Measurements from ENCODE around the gene EPB41L2.

Gene EPB41L2

DNA sequence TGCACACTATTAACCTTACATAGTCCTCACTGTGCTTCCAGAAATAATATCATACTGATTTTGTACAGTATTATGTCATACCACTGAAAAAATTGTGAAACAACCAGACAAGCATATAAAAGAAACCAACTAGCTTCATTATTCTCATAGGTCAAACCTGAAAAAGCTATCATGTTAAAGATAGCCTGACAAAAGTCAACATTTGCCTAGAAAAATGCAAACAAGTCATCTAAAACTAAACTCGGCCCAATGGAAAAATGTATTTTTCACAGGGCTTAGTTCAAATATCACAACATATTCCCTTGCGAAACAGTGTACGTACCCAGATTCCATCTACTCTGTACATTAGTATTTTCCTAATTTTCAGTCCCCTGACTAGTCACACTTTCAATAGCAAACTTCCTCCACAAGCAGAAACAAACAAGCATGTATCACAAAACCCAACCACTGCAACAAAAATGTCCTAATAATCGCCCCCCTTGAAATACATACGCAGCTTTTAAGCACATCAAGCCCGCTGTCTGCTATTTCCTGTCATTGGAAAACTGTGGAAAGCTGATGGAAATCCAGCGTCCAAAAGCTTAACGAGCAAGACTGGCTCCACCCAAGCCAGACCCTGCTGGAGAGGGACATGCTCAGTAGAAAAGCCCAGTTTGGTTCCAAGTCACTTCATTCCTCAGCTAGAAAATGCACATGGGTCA is 93.1 kb downstream of the EPB41L2 start:
- Histone ChIP-seq H3K9ac (ENCODE audit: low read depth in 1 of 2, low read length in 2 of 2) (peak overlapping the region; percentile 26 to 39), H3K27me3 (ENCODE audit: control insufficient read depth in 2 of 2, insufficient read depth in 2 of 2, low read length in 2 of 2) (no peaks in the 10 kb centered on the region), H3K4me1 (ENCODE audit: control insufficient read depth in 2 of 2, insufficient read depth in 2 of 2, low read length in 2 of 2) (peaks cover 0 to 5% of the 10 kb centered on the region in 2 donors), H3K9me3 (ENCODE audit: control insufficient read depth in 2 of 2, low read length in 2 of 2) (no peaks in the 10 kb centered on the region), H3K36me3 (ENCODE audit: control insufficient read depth in 2 of 2, insufficient read depth in 2 of 2, low read length in 2 of 2) (no peaks in the 10 kb centered on the region), H3K27ac (ENCODE audit: low read depth in 2 of 2, low read length in 2 of 2) (peak overlapping the region; percentile 14 to 28), H3K4me3 (ENCODE audit: low read length in 2 of 2) (peak overlapping the region; percentile 24 to 59)

DNA sequence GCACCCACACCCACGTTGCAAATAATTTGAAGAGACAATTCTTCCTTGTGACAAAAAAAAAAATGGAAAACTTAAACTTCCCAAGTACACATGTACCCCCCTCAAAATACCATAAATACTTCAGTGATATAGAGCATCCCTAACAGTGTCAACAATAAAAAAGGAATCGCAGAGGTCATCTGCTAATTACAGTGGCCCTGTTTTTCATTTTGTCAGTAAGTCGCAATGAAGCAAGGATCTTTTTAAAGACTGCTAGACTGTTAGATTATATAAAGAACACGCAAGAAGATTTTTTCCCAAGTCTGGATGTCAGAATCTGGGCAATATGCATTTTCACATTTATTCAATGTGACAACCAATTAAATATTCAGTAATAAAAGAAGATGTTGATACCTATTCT is 93.9 kb downstream of the EPB41L2 start:
- H3K27ac ChIP-seq (ENCODE audit: low read depth in 2 of 2, low read length in 2 of 2), result no peak overlapping the region
- H3K4me1 ChIP-seq (ENCODE audit: control insufficient read depth in 2 of 2, insufficient read depth in 2 of 2, low read length in 2 of 2), result peaks cover 0 to 5% of the 10 kb centered on the region in 2 donors
- no peak overlapping the region for H3K9ac ChIP-seq (ENCODE audit: low read depth in 1 of 2, low read length in 2 of 2)
- no peaks in the 10 kb centered on the region for H3K36me3 ChIP-seq (ENCODE audit: control insufficient read depth in 2 of 2, insufficient read depth in 2 of 2, low read length in 2 of 2)
- H3K4me3 ChIP-seq (ENCODE audit: low read length in 2 of 2), result peak overlapping the region in 1 of 2 donors; percentile 59
- H3K27me3 ChIP-seq (ENCODE audit: control insufficient read depth in 2 of 2, insufficient read depth in 2 of 2, low read length in 2 of 2), result no peaks in the 10 kb centered on the region
- no peaks in the 10 kb centered on the region for H3K9me3 ChIP-seq (ENCODE audit: control insufficient read depth in 2 of 2, low read length in 2 of 2)

DNA sequence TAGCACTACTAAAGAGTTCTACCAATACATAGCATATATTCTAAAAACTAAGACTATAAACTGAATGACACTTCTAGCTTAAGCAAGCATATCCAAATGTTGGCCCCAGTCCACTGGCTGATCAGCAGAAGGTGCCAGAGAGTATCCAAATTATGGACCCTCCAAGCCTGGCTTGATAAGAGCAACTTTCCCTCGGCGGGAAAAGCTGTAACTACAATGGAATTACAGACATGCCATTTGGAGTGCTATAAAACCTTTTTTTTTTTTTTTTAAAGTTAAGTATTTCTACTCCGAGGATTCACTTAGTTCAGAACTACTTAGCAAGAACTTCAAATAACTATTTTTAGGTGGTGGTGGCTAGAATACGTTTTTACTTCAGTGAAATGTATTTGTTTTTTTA is 94.6 kb downstream of the EPB41L2 start:
- H3K4me1 ChIP-seq (ENCODE audit: control insufficient read depth in 2 of 2, insufficient read depth in 2 of 2, low read length in 2 of 2), result peaks cover 0 to 5% of the 10 kb centered on the region in 2 donors
- no peaks in the 10 kb centered on the region for H3K9me3 ChIP-seq (ENCODE audit: control insufficient read depth in 2 of 2, low read length in 2 of 2)
- H3K36me3 ChIP-seq (ENCODE audit: control insufficient read depth in 2 of 2, insufficient read depth in 2 of 2, low read length in 2 of 2), result no peaks in the 10 kb centered on the region
- H3K4me3 ChIP-seq (ENCODE audit: low read length in 2 of 2), result peak overlapping the region in 1 of 2 donors; percentile 59
- no peak overlapping the region for H3K9ac ChIP-seq (ENCODE audit: low read depth in 1 of 2, low read length in 2 of 2)
- H3K27me3 ChIP-seq (ENCODE audit: control insufficient read depth in 2 of 2, insufficient read depth in 2 of 2, low read length in 2 of 2), result no peaks in the 10 kb centered on the region
- no peak overlapping the region for H3K27ac ChIP-seq (ENCODE audit: low read depth in 2 of 2, low read length in 2 of 2)

DNA sequence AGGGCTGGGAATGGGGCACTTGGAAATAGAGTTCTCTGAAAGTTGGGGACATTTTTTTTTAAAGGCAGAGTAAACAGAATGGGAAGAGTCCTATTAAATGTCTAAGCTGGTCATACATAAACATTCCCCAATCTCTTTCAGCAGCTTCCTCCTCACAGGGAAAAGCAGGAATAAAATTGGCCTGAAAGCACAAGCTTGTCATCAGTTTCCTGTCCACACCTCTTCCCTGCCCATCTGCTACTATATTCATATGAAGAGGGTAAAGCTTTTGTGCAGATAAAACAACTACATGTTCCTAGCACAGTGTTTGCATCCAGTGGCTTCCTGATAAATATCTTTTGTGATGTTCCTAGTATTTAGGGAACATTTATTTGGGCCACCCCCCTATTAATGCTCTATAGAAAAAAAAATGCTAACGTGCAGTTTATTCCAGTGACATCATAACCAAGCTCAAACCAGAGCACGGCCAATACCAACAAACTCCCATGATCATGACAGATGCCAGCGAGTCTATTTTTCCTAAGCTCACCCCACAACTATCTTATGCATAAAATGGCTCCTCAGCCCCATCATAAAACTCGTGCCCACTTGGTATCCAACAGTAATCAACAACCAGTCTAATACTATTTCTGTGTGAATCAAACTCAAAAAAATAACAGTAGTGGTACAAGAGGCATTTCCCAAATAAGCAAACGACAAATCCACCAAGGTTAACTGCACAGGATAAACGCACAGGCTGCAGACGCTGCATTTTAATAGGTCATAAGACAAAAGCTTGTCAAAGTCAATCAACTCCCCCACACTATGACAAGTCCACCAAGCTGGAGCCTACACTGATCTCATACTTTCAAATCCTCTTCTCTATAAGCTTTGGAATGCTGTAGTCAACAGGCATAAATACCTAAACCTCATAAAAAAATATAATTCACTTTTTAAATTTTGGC is 95.3 kb downstream of the EPB41L2 start:
- Histone ChIP-seq H3K9ac (ENCODE audit: low read depth in 1 of 2, low read length in 2 of 2) (no peak overlapping the region), H3K36me3 (ENCODE audit: control insufficient read depth in 2 of 2, insufficient read depth in 2 of 2, low read length in 2 of 2) (no peaks in the 10 kb centered on the region), H3K9me3 (ENCODE audit: control insufficient read depth in 2 of 2, low read length in 2 of 2) (no peaks in the 10 kb centered on the region), H3K4me1 (ENCODE audit: control insufficient read depth in 2 of 2, insufficient read depth in 2 of 2, low read length in 2 of 2) (peaks cover 0 to 5% of the 10 kb centered on the region in 2 donors), H3K27me3 (ENCODE audit: control insufficient read depth in 2 of 2, insufficient read depth in 2 of 2, low read length in 2 of 2) (no peaks in the 10 kb centered on the region), H3K4me3 (ENCODE audit: low read length in 2 of 2) (peak overlapping the region in 1 of 2 donors; percentile 59), H3K27ac (ENCODE audit: low read depth in 2 of 2, low read length in 2 of 2) (no peak overlapping the region)

DNA sequence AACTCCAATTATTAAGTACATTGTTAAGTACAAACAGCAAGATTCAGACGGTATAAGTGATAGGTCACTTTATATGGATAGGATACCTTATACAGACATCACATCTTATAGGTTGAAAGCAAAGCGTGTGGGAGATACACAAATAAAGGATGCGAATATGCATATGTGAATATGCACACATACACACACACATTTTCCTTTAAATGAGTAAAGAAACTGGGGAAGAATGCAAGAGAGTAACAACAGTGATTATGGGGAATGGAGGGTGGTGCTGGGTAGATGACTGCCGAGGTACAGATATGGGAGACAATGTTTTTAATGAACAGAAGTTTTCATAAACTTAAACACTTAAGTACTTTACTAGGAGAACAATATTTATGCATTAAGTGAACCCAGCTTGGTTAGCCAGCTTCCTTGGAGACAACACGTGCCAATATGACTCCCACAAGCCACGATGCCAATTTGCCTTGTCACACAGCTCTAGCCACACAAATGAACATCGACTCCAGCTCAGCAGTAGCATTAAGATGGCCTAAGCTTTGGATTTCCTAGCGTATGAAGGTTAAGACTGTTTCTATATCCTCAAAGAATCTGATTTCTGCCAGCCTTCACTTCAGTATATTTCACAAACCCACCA is 96.6 kb downstream of the EPB41L2 start:
- H3K27ac ChIP-seq (ENCODE audit: low read depth in 2 of 2, low read length in 2 of 2), result peak overlapping the region in 1 of 2 donors; percentile 10
- no peak overlapping the region for H3K4me3 ChIP-seq (ENCODE audit: low read length in 2 of 2)
- H3K4me1 ChIP-seq (ENCODE audit: control insufficient read depth in 2 of 2, insufficient read depth in 2 of 2, low read length in 2 of 2), result peaks cover 0 to 5% of the 10 kb centered on the region in 2 donors
- no peaks in the 10 kb centered on the region for H3K27me3 ChIP-seq (ENCODE audit: control insufficient read depth in 2 of 2, insufficient read depth in 2 of 2, low read length in 2 of 2)
- no peak overlapping the region for H3K9ac ChIP-seq (ENCODE audit: low read depth in 1 of 2, low read length in 2 of 2)
- no peaks in the 10 kb centered on the region for H3K9me3 ChIP-seq (ENCODE audit: control insufficient read depth in 2 of 2, low read length in 2 of 2)
- H3K36me3 ChIP-seq (ENCODE audit: control insufficient read depth in 2 of 2, insufficient read depth in 2 of 2, low read length in 2 of 2), result no peaks in the 10 kb centered on the region

DNA sequence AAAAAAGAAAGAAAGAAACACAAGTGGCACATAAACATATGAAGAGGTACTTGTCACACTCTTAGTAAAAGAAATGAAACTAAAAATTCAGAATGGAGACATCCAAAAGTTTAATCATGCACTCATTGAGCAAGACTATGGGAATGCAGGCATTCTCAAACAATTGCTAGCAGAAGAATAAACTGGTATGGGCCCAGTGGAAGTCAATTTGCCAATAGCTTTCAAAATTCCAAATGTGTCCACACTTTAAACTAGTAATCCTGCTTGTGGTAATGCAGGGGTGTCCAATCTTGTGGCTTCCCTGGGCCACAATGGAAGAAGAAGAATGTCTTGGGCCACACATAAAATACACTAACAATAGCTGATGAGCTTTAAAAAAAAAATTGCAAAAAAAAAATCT is 97.4 kb downstream of the EPB41L2 start:
- Histone ChIP-seq H3K9me3 (ENCODE audit: control insufficient read depth in 2 of 2, low read length in 2 of 2) (no peaks in the 10 kb centered on the region), H3K36me3 (ENCODE audit: control insufficient read depth in 2 of 2, insufficient read depth in 2 of 2, low read length in 2 of 2) (no peaks in the 10 kb centered on the region), H3K9ac (ENCODE audit: low read depth in 1 of 2, low read length in 2 of 2) (no peak overlapping the region), H3K4me1 (ENCODE audit: control insufficient read depth in 2 of 2, insufficient read depth in 2 of 2, low read length in 2 of 2) (peaks cover 0 to 5% of the 10 kb centered on the region in 2 donors), H3K27me3 (ENCODE audit: control insufficient read depth in 2 of 2, insufficient read depth in 2 of 2, low read length in 2 of 2) (no peaks in the 10 kb centered on the region), H3K4me3 (ENCODE audit: low read length in 2 of 2) (no peak overlapping the region), H3K27ac (ENCODE audit: low read depth in 2 of 2, low read length in 2 of 2) (no peak overlapping the region)

DNA sequence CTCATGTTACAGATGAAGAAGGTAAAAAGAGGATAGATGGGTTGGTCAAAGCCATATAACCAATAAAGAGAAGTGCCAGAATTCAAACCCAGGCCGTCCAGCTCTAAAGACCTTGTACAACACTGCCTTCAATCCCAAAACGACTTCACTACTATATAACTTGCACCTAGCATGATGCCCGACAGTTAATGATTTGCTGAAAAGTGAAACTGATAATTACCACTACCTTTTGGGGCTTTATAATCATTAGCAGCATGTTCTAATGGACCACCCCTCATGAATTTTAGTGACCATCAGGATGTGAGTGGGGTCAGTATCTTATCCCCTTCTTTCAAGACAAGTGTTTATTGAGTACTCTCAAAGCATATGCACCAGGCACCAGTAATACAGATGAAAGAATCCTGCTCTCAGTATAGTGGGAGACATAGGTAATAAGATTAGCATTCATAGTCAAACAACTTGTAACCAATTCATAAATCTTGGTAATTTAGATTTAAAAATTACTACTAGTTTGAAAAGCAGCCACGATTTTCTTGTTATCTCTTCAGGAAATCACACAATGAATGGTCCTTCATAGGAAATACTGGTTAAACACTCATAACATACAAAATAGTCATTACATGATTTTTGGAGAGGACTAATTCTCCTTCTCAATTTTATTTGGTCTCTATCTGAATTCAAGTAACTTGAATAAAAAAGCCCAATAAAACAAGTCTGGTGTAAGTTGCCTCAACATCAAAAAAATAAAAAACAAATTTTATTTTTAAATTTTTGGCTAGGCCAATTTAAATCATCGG is 98.0 kb downstream of the EPB41L2 start:
- H3K9ac ChIP-seq (ENCODE audit: low read depth in 1 of 2, low read length in 2 of 2), result no peak overlapping the region
- peaks cover 0 to 5% of the 10 kb centered on the region in 2 donors for H3K4me1 ChIP-seq (ENCODE audit: control insufficient read depth in 2 of 2, insufficient read depth in 2 of 2, low read length in 2 of 2)
- H3K27me3 ChIP-seq (ENCODE audit: control insufficient read depth in 2 of 2, insufficient read depth in 2 of 2, low read length in 2 of 2), result no peaks in the 10 kb centered on the region
- no peak overlapping the region for H3K4me3 ChIP-seq (ENCODE audit: low read length in 2 of 2)
- no peaks in the 10 kb centered on the region for H3K36me3 ChIP-seq (ENCODE audit: control insufficient read depth in 2 of 2, insufficient read depth in 2 of 2, low read length in 2 of 2)
- no peaks in the 10 kb centered on the region for H3K9me3 ChIP-seq (ENCODE audit: control insufficient read depth in 2 of 2, low read length in 2 of 2)
- H3K27ac ChIP-seq (ENCODE audit: low read depth in 2 of 2, low read length in 2 of 2), result no peak overlapping the region

DNA sequence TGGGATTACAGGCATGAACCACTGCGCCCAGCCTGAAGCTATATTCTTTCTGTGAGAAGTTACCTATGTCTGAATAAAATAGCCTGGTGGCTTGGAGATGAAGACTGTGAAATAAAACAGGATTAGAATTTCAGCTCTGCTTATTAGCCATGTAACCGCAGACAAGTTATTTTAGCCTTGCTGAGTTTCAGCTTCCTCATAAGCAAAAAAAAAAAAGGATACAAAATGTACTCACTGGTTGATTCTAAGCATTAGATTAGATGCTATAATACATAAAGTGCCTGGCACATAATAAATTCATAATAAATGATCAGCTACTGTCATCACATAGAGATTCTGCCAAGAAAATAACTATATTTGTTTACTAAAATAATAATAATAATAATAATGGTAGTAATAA is 98.8 kb downstream of the EPB41L2 start:
- Histone ChIP-seq H3K9me3 (ENCODE audit: control insufficient read depth in 2 of 2, low read length in 2 of 2) (no peaks in the 10 kb centered on the region), H3K4me3 (ENCODE audit: low read length in 2 of 2) (no peak overlapping the region), H3K27ac (ENCODE audit: low read depth in 2 of 2, low read length in 2 of 2) (no peak overlapping the region), H3K27me3 (ENCODE audit: control insufficient read depth in 2 of 2, insufficient read depth in 2 of 2, low read length in 2 of 2) (no peaks in the 10 kb centered on the region), H3K9ac (ENCODE audit: low read depth in 1 of 2, low read length in 2 of 2) (no peak overlapping the region), H3K36me3 (ENCODE audit: control insufficient read depth in 2 of 2, insufficient read depth in 2 of 2, low read length in 2 of 2) (no peaks in the 10 kb centered on the region), H3K4me1 (ENCODE audit: control insufficient read depth in 2 of 2, insufficient read depth in 2 of 2, low read length in 2 of 2) (peaks cover 0 to 5% of the 10 kb centered on the region in 2 donors)

DNA sequence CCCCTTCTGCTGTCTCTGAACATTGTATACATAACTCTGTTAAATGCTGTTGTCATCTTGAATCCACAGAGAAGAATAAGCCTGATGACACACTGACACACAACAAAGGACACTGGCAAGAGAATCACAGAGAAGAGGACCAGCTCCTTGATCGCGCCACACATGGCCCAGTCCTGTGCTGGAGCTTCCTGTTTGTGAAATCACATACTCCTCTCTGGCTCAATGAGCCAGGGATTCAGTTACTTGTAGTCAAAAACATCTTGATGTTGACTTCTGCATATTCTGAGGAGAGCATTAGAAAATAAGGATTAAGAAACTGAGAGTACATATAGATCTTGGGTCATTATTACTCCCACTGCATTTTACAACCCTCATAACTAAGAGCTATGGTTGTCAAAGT is 100.1 kb downstream of the EPB41L2 start:
- Histone ChIP-seq H3K27me3 (ENCODE audit: control insufficient read depth in 2 of 2, insufficient read depth in 2 of 2, low read length in 2 of 2) (no peaks in the 10 kb centered on the region), H3K9me3 (ENCODE audit: control insufficient read depth in 2 of 2, low read length in 2 of 2) (no peaks in the 10 kb centered on the region), H3K4me3 (ENCODE audit: low read length in 2 of 2) (no peak overlapping the region), H3K9ac (ENCODE audit: low read depth in 1 of 2, low read length in 2 of 2) (no peak overlapping the region), H3K4me1 (ENCODE audit: control insufficient read depth in 2 of 2, insufficient read depth in 2 of 2, low read length in 2 of 2) (peaks cover 0 to 5% of the 10 kb centered on the region in 2 donors), H3K27ac (ENCODE audit: low read depth in 2 of 2, low read length in 2 of 2) (no peak overlapping the region), H3K36me3 (ENCODE audit: control insufficient read depth in 2 of 2, insufficient read depth in 2 of 2, low read length in 2 of 2) (no peaks in the 10 kb centered on the region)

All from mucosa of rectum (tissue), 2 donors.